ENCODE measurements around the gene ATP6V0D1.

The ATP6V0D1 gene

DNA sequence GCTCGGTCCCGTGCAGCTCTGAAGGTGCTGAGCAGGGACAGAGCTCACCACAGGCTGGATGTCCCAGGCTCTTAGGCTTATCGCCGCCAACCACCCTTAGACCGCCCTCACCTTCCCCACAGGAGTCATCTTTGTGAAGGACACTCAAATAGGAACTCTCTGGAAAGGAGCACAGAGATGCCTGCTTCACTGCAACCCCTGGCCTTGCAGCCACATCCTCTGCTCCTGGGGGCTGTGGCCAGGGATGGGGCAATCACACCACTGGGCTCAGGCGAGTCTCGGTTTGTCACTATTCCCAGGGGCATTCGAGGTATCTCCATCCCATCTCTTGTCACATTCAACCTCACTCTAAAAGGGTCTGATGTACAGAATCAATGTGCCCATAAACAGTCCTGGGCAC, 75.6 kb downstream of the ATP6V0D1 start:
- DNase-seq, result no peak

GRCh38 chr16:67404740-67405226, 76.2 kb downstream of the ATP6V0D1 start:
- DNase-seq, result no peak

DNA sequence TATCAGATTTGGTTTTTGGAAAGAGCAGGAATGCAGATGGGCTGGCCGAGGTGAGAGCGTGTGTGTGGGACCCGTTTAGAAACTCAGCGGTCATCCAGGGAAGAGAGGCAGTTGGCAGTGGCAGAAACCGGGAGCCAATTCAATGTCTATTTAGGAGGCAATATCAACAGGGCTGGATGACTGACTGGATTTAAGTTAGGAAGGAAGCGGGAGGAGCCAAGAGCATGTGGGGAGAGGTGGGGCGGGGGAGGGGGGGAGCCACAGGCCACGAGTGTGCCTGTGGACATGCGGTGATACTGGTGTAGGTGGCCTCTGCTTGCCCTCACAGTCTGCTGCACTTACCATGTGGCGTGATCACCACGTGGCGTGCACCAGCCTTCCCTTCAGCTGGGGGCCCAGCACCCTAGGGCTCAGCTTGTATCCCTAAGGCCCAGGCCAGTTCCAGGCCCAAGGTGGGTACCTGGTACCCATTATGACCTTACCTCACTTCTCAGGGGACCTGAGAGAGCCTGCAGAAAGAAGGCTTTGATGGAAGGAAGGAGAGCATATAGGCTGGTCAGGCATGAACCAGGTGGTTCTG, 76.9 kb downstream of the ATP6V0D1 start:
- DNase-seq, result no peak

GRCh38 chr16:67400901-67401300, 80.1 kb downstream of the ATP6V0D1 start:
- DNase-seq, result no peak

DNA sequence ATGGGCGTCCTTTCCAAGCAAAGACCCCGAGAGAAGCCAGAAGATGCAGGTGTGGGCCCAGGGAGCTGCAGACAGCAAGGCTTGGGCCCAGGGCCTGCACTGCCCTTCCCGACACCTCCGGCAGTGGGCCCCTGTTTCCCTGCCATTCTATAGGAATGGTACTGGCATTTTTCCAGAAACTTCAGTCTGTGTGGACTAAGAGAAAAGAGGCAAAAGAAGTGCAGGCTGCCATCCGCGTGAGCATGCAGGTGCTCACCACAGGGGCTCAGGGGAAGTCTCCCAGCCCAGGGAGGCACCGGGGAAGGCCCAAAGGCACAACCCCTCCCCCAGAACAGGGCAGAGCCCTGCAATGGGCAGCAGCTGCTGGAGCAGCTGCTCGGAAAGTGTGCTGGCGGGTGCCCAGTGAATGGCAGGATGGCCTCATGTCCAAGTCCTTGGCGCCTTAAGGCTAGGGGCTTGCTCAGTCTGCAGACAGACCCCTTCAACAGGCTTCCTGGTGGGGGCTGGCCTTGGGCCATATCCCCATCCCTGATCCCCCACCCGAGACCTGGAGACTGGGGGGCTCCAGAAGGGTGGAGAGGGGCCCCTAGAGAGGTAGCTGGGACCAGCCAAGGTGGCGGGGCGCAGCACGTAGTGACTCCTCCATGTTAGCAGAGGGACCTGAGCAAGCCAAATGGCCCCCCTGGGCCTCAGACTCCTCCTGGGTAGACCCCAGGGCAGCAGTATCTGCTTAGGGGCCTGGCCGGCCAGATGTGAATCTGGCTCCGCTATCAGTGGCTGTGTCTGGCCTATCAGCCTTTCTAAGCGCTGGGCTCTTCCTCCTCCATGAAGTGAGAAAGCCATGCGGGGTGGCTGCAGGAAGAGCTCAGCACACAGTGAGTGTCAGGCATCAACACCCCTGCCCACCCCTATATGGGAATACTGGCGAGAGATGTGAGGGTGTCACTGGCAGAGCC, 80.9 kb downstream of the ATP6V0D1 start:
- no peak for DNase-seq

DNA sequence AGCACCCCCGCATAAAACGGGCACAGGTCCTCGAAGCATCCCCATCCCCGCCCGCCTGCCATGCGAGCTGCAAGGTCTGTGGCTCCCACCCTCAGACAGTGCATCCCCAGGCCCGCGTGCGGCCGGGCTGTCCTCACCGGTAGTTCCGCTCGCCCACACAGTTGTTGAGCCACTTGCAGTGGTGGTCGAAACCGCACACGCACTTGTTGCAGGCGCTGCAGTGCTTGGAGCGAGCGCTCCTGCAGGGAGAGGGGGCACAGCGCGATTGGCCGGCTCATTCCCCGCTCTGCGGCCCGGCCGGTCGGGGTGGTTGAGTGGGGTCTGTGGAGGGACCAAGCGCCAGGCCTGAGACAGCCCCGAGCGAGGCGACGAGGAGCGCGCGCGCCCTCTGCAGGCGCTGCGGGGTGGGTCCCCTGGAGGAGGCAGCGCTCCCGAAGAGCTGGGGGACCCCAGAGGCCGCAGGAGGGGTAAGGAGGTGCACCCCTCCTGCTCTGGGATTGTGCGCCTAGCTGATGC, 81.7 kb downstream of the ATP6V0D1 start:
- DNase-seq, result peak; percentile 25 to 36

- no peak for DNase-seq
Observed at GRCh38 chr16:67398546-67399217, 82.3 kb downstream of the ATP6V0D1 start.

DNA sequence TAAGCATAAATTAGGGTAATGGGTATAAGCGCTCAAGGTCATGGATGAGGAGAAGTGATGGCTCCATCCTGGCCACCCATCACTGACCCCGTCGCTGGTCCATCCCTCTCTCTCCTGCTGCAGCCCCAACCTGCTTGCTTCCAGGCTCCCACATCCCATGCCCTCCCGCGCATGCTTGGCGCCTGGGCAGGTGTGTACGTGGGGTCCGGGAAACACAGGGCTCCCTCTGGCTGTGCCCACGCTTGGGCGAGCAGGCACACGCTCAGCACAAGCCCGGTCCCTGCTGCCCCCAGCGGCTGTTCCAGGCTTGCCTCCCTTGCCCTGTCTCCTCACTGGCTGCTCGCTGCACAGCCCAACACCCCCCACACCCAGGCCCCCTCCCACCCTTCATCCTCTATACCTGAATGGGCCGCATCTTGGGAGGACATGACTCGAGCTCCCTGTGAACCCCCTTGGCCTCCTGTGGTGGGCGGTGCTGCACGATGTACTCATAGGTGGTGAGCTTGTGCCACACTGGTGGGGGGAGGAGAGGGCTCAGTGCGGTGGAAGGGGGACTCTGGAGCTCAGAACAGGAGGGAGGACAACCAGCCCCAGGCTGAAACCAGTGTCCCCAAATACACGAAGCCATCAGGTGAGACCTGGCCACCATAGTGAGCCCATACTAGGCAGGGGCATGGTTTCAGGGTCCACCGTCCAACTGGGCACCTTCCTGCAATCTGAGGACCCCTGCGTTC, 83.0 kb downstream of the ATP6V0D1 start:
- no peak for DNase-seq

DNA sequence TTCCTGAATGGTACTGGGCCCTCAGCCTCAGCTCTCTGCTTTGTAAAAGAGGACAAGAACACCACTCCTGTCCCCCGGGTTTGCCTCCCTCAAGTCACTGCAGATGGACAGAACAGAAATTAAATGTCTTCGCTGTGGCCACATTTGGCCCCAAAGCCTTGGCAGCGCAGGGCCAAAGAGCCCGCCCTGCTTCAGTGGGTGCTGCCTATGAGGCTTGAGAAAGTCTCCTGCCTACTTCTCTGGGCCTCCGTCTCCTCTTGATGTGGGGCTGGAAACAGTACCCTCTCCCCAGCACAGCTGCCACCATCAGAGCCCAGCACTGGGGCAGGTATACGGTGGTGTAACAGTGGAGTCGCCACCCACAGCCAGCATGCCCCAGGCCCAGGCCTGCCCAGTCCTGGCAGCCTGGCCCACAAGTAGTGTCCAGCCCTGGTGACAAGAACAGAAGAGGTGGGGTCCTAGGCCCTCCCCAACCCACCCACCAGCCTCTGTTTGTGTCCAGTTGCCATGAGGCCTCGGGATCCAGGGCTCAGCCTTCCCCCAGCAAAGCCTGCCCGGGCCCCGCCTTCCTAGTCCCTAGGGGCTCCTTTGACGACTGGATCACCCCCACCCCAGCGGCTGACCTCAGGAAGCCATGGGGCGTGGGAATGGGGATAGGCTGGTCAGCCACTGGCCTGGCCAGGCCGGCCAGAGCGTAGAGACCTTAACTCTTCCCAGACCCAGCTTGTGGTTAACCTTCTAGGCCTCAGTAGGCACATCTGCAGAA, 83.7 kb downstream of the ATP6V0D1 start:
- DNase-seq, result no peak

GRCh38 chr16:67396159-67397035, 84.6 kb downstream of the ATP6V0D1 start:
- DNase-seq, result no peak

GRCh38 chr16:67395458-67396158, 85.3 kb downstream of the ATP6V0D1 start:
- DNase-seq, result no peak

DNA sequence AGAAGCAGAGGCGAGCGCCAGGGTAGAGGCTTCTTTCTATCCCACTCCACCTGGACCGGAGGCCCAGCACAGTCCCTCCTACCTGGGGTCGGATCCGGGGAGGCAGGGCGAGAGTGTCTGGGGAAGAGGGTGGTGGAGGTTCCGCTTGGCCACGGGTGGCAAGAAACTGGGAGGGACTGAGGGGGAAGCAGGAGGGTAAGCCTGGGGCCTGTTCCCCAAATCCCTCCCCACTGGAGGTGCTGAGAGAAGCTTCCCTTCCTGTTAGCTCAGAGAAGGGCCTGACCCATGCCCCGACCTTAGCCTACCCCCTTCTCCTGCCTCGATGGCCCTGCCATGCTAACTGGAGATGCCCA, 85.9 kb downstream of the ATP6V0D1 start:
- DNase-seq, result no peak

GRCh38 chr16:67394155-67395104, 86.5 kb downstream of the ATP6V0D1 start:
- DNase-seq, result no peak

DNA sequence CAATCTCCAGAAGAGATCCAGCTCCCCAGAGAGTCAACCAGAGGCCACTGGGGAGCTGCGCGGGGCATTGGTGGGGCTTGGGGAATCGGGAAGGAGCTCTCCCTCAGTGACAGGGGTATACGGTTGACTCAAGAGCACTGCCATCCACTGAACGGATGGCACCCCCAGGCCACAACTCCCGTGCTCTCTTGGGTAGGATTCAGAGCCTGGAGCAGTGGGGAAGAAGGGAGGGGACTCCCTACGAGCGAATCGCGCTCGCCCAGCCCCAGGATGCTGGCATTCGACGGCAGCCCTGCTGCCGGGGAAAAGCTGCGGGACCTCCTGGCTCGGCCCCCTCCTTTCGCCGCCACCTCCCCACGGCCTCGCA, 87.2 kb downstream of the ATP6V0D1 start:
- no peak for DNase-seq

DNA sequence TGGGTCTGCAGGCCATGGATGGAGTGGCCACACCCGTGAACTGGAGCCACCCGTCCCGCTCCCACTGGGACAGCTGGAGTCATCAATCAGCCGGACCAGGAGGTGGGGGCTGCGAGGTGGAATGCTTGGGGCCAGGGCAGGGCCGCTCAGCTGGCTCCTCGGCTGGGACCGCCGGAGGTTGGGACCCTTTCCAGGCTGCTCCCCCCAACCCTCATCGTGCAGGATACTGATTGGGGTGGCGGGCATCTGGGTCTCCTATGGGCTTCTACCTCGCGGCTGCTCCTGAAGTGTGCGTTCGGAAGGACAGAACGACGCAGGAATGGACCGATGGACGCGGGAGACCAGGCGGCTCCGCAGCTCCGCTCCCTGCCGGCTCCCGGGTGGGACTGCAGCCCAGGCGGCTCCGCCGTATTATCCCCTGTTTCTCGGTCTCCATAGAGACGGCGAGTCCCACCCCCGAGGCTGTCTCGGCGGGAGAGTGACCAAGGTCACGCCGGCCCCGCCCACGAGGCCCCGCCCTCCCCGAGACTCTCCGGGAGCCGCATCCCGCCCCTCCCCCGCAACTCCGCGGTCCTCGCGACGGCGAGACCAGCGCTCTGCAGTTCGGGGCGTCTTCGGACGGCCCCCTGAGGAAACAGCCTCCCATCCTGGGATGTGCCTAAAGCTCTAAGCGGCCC, 87.7 kb downstream of the ATP6V0D1 start, which contains the start of gene TPPP3:
Gene TPPP3, minus strand, starts transcription at position 388 of the 677 bp plus-strand sequence. CDS start 2,387 bp downstream, outside the sequence.
- peak; percentile 75 to 86 for DNase-seq

- DNase-seq, result no peak
Observed at GRCh38 chr16:67392301-67393059, 88.5 kb downstream of the ATP6V0D1 start.
